Left lung (tissue), 10 donors: ENCODE results near the gene ITGB1BP2. TPM values are rescaled to one million over a fixed set of nuclear protein-coding genes. Genes with fewer than 3 reads are reported as not detected.
"Not testable (repeated sequence)": the region's sequence is repeated elsewhere in the genome, so short reads cannot be mapped to it uniquely, and the experiment has no call there.

Source experiments
- ATAC-seq: fragments of 200-7000 bp; cut with Tn5 transposase; one replicate; pipeline ENCODE4 v1.9.1; 2020; ENCODE audit warnings: moderate library complexity
- DNase-seq, 4 donors: peaks; one replicate each; pipeline ENCODE4 v3.0.0-alpha.2; 2013 to 2020
- H3K27ac ChIP-seq, 2 donors: fragments of 200-600 bp; sonication (generic) in 1 of 2; one replicate each; pipeline versions ENCODE4 v1.5.0 to v1.8.0; 2020 to 2021
- H3K27me3 ChIP-seq, 2 donors: fragments of 200-600 bp; sonication (generic) in 1 of 2; one replicate each; pipeline versions ENCODE4 v1.5.0 to v1.8.0; 2020 to 2021
- H3K36me3 ChIP-seq, 2 donors: fragments of 200-600 bp; sonication (generic) in 1 of 2; one replicate each; pipeline versions ENCODE4 v1.5.0 to v1.8.0; 2020 to 2021
- H3K4me1 ChIP-seq, 2 donors: fragments of 200-600 bp; one replicate each; pipeline ENCODE4 v1.8.0; 2021
- H3K4me3 ChIP-seq, 2 donors: fragments of 200-600 bp; sonication (generic) in 1 of 2; one replicate each; pipeline versions ENCODE4 v1.5.0 to v1.8.0; 2020 to 2021; ENCODE audit warnings: mild to moderate bottlenecking in 1 of 2
- H3K9me3 ChIP-seq, 2 donors: fragments of 200-600 bp; sonication (generic) in 1 of 2; one replicate each; pipeline versions ENCODE4 v1.5.0 to v1.8.0; 2020 to 2021
- CTCF ChIP-seq, 2 donors: fragments of 200-600 bp; sonication (generic) in 1 of 2; IDR thresholded peaks; one replicate each; pipeline versions ENCODE4 v1.5.0 to v1.8.0; 2021; ENCODE audit warnings: antibody characterized with exemption in 2 of 2
- intact Hi-C, 2 donors: fragments of 100-400 bp; cut with DNase I; formaldehyde crosslinking; loops; one replicate each; pipeline versions ENCODE4 v1.11.2 to v1.14.2; 2022
- polyA plus RNA-seq, 6 donors: library from polyadenylated mRNA; unstranded; fragments of 120-200 nt; gene quantifications; one replicate each; pipeline ENCODE4 v1.2.1, GENCODE V29; 2013; ENCODE audit not compliant: insufficient read length in 6 of 6
- total RNA-seq, 2 donors: library from RNA; stranded (reverse); fragmentation: NEBNext Ultra II Directional; extraction: Animal tissue kit (Norgen Biotek cat#: 25700); gene quantifications; one replicate each; pipeline ENCODE4 v1.2.1, GENCODE V29; 2021
- donor health status: DM: no; HTN: yes; CAD: no.
- donor health status: DM: no; HTN: no; CAD: no.

The ITGB1BP2 gene
- total and polyA plus RNA-seq, 8 donors = 0.99 to 3.0 (median 2.6) TPM

- no peak for TF ChIP-seq CTCF (IDR thresholded peaks at IDR 0.05)
- intact Hi-C loops = no loop called here
- H3K27ac ChIP-seq = no peak overlapping the region
- peaks cover 0 to 13% of the 10 kb centered on the region in 2 donors for H3K9me3 ChIP-seq
- H3K4me1 ChIP-seq = no peaks in the 10 kb centered on the region
- DNase-seq (no peak), ATAC-seq (no peak)
- H3K36me3 ChIP-seq = no peaks in the 10 kb centered on the region
- H3K4me3 ChIP-seq = no peak overlapping the region
- H3K27me3 ChIP-seq = no peaks in the 10 kb centered on the region
These were observed 24.8 kb downstream of the ITGB1BP2 start for GRCh38 chrX:71326394-71326793.

- H3K36me3 ChIP-seq, ATAC-seq, H3K4me3 ChIP-seq, DNase-seq, H3K27me3 ChIP-seq, H3K4me1 ChIP-seq, H3K27ac ChIP-seq, H3K9me3 ChIP-seq, intact Hi-C loops: not testable (repeated sequence)
These were observed 47.7 kb downstream of the ITGB1BP2 start for GRCh38 chrX:71349151-71349665.

- H3K4me3 ChIP-seq, H3K27me3 ChIP-seq, H3K4me1 ChIP-seq, ATAC-seq, DNase-seq, intact Hi-C loops, H3K27ac ChIP-seq, H3K36me3 ChIP-seq, H3K9me3 ChIP-seq: not testable (repeated sequence)
These were observed 48.3 kb downstream of the ITGB1BP2 start for GRCh38 chrX:71349867-71350266.

GRCh38 chrX:71352439-71352838 lies 50.9 kb downstream of the ITGB1BP2 start:
- H3K9me3 ChIP-seq, H3K4me3 ChIP-seq, H3K36me3 ChIP-seq, H3K4me1 ChIP-seq, intact Hi-C loops, H3K27ac ChIP-seq, ATAC-seq, DNase-seq, H3K27me3 ChIP-seq: not testable (repeated sequence)

Other genes with a start within 250 kb of the ITGB1BP2 start
- 10 to 100 TPM; 54.6 to 69.2 TPM for gene SNX12, start 233.4 kb upstream of the ITGB1BP2 start, total RNA-seq
- gene SNX12, start 233.4 kb upstream of the ITGB1BP2 start, polyA plus RNA-seq = 10 to 100 TPM; 53.0 to 62.4 (median 55.7) TPM
- gene FOXO4, start 205.9 kb upstream of the ITGB1BP2 start, total RNA-seq = 10 to 100 TPM; 19.0 to 19.6 TPM
- gene FOXO4, start 205.9 kb upstream of the ITGB1BP2 start, polyA plus RNA-seq = 10 to 100 TPM; 13.2 to 21.4 (median 19.1) TPM
- gene CXorf65, start 195.0 kb upstream of the ITGB1BP2 start, total RNA-seq = under 1 TPM in 1 of 2 donors, not detected in 1; 0.84 TPM
- under 1 TPM in 1 of 6 donors, not detected in 5; 0.52 TPM for gene CXorf65, start 195.0 kb upstream of the ITGB1BP2 start, polyA plus RNA-seq
- 10 to 100 TPM; 12.0 to 36.0 TPM for gene IL2RG, start 190.2 kb upstream of the ITGB1BP2 start, total RNA-seq
- gene IL2RG, start 190.2 kb upstream of the ITGB1BP2 start, polyA plus RNA-seq = 1 to 10 TPM; 2.1 to 3.9 (median 3.1) TPM
- gene MED12, start 183.2 kb upstream of the ITGB1BP2 start, total RNA-seq = 10 to 100 TPM; 37.0 to 42.7 TPM
- 10 to 100 TPM; 57.6 to 67.4 (median 62.0) TPM for gene MED12, start 183.2 kb upstream of the ITGB1BP2 start, polyA plus RNA-seq
- 1 to 10 TPM; 1.0 to 4.5 TPM for gene NLGN3, start 156.9 kb upstream of the ITGB1BP2 start, total RNA-seq
- gene NLGN3, start 156.9 kb upstream of the ITGB1BP2 start, polyA plus RNA-seq = 1 to 10 TPM; 5.5 to 8.4 (median 6.8) TPM
- under 1 TPM; 0.21 to 0.67 TPM for gene GJB1, start 78.5 kb upstream of the ITGB1BP2 start, total RNA-seq
- gene GJB1, start 78.5 kb upstream of the ITGB1BP2 start, polyA plus RNA-seq = 1 to 10 TPM; 3.2 to 6.6 (median 5.2) TPM
- gene ZMYM3, start 47.6 kb upstream of the ITGB1BP2 start, total RNA-seq = 10 to 100 TPM; 19.5 to 26.3 TPM
- gene ZMYM3, start 47.6 kb upstream of the ITGB1BP2 start, polyA plus RNA-seq = 10 to 100 TPM; 57.3 to 63.8 (median 60.2) TPM
- gene NONO, start 18.1 kb upstream of the ITGB1BP2 start, total RNA-seq = 100 to 1,000 TPM; 241 to 245 TPM
- gene NONO, start 18.1 kb upstream of the ITGB1BP2 start, polyA plus RNA-seq = 100 to 1,000 TPM; 606 to 739 (median 643) TPM
- gene TAF1, start 64.6 kb downstream of the ITGB1BP2 start, total RNA-seq = 10 to 100 TPM; 26.2 to 31.6 TPM
- gene TAF1, start 64.6 kb downstream of the ITGB1BP2 start, polyA plus RNA-seq = 10 to 100 TPM; 53.8 to 66.4 (median 59.6) TPM
- gene OGT, start 231.4 kb downstream of the ITGB1BP2 start, total RNA-seq = 100 to 1,000 TPM; 117 to 118 TPM
- gene OGT, start 231.4 kb downstream of the ITGB1BP2 start, polyA plus RNA-seq = 100 to 1,000 TPM; 242 to 325 (median 291) TPM